PFSK-1 (cell line): ENCODE results near the gene ADCYAP1R1.

Source experiments
- SIN3A ChIP-seq: IDR thresholded peaks from 2 replicates; pipeline ENCODE4 v1.6.1; 2012; ENCODE audit warnings: mild to moderate bottlenecking, low read length, moderate library complexity, borderline replicate concordance; ENCODE audit not compliant: insufficient read depth
- TAF1 ChIP-seq: IDR thresholded peaks from 2 replicates; pipeline ENCODE4 v1.6.1; 2012; ENCODE audit warnings: low read length, control low read depth, borderline replicate concordance; ENCODE audit not compliant: insufficient read depth
- TF ChIP-seq, protein P1 (sequence below), 2 experiments: IDR thresholded peaks; 2 replicates each; pipeline versions ENCODE4 v1.6.1 to v1.8.0; 2011 to 2012; ENCODE audit warnings: low read depth in 2 of 2, low read length in 2 of 2, control low read depth in 1 of 2, inconsistent platforms in 1 of 2, mild to moderate bottlenecking in 1 of 2, moderate library complexity in 1 of 2; ENCODE audit not compliant: insufficient read depth in 1 of 2

DNA sequence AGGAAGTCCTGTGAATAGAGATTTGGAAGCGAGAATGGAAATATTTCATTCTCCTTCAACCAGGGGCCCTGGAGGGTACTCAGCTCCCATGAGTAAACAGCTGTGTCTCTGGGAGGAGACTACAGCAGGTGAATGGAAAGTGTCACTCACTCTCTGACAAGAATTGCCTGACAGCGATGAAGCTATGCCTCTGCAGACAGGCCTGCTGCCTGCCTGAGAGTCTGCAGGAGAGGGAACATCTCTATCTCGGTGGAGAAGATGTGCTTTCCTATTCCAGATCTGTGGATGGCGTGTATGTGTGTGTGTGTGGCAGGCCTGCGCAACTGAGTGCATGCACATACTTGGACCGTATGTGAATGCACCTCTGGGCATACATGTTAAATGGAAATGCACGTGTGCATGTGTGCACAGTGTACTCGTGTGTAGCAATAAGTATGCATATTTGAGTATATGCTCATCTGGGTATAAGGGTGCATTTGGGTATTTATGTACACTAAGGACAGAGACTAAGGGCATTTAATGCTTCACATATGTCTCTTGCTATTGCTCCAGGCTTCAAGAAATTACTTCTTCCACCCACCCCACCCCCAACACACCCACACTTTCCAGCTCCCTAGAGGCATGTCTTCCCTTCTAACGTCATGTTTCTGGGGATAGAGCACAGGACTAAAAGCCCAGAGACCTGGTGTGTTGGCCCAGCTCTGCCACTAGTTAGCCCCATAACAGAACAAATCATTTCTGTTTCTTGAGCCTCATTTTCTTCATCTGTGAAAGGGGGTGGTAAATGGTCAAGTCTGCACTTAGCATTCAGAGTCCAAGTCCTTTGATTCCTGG is 4.6 kb upstream of the ADCYAP1R1 start:
- TF ChIP-seq TAF1 (no peak), SIN3A (no peak)
- TF ChIP-seq, protein P1, sequence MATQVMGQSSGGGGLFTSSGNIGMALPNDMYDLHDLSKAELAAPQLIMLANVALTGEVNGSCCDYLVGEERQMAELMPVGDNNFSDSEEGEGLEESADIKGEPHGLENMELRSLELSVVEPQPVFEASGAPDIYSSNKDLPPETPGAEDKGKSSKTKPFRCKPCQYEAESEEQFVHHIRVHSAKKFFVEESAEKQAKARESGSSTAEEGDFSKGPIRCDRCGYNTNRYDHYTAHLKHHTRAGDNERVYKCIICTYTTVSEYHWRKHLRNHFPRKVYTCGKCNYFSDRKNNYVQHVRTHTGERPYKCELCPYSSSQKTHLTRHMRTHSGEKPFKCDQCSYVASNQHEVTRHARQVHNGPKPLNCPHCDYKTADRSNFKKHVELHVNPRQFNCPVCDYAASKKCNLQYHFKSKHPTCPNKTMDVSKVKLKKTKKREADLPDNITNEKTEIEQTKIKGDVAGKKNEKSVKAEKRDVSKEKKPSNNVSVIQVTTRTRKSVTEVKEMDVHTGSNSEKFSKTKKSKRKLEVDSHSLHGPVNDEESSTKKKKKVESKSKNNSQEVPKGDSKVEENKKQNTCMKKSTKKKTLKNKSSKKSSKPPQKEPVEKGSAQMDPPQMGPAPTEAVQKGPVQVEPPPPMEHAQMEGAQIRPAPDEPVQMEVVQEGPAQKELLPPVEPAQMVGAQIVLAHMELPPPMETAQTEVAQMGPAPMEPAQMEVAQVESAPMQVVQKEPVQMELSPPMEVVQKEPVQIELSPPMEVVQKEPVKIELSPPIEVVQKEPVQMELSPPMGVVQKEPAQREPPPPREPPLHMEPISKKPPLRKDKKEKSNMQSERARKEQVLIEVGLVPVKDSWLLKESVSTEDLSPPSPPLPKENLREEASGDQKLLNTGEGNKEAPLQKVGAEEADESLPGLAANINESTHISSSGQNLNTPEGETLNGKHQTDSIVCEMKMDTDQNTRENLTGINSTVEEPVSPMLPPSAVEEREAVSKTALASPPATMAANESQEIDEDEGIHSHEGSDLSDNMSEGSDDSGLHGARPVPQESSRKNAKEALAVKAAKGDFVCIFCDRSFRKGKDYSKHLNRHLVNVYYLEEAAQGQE (IDR thresholded peaks at IDR 0.05; ENCODE audit: insufficient read depth in 1 of 2, low read depth in 2 of 2, low read length in 2 of 2): no peak
